Left renal cortex interstitium (tissue), 4 donors: ENCODE measurements around the gene GAL3ST2. TPM values are rescaled to one million over a fixed set of nuclear protein-coding genes. Genes with fewer than 3 reads are reported as not detected.
"Not testable (repeated sequence)": the region's sequence is repeated elsewhere in the genome, so short reads cannot be mapped to it uniquely, and the experiment has no call there.

Experiments
- DNase-seq, 4 donors: peaks; one replicate each; pipeline ENCODE4 v3.0.0-alpha.2; 2013; ENCODE audit warnings: low read depth in 4 of 4, low spot score in 2 of 4, missing footprints in 1 of 4
- polyA plus RNA-seq, 4 donors: library from polyadenylated mRNA; unstranded; fragments of 120-200 nt; gene quantifications; one replicate each; pipeline ENCODE4 v1.2.1, GENCODE V29; 2013; ENCODE audit not compliant: insufficient read length in 4 of 4

The GAL3ST2 gene
- under 1 TPM; 0.13 to 0.83 (median 0.45) TPM for polyA plus RNA-seq

DNA sequence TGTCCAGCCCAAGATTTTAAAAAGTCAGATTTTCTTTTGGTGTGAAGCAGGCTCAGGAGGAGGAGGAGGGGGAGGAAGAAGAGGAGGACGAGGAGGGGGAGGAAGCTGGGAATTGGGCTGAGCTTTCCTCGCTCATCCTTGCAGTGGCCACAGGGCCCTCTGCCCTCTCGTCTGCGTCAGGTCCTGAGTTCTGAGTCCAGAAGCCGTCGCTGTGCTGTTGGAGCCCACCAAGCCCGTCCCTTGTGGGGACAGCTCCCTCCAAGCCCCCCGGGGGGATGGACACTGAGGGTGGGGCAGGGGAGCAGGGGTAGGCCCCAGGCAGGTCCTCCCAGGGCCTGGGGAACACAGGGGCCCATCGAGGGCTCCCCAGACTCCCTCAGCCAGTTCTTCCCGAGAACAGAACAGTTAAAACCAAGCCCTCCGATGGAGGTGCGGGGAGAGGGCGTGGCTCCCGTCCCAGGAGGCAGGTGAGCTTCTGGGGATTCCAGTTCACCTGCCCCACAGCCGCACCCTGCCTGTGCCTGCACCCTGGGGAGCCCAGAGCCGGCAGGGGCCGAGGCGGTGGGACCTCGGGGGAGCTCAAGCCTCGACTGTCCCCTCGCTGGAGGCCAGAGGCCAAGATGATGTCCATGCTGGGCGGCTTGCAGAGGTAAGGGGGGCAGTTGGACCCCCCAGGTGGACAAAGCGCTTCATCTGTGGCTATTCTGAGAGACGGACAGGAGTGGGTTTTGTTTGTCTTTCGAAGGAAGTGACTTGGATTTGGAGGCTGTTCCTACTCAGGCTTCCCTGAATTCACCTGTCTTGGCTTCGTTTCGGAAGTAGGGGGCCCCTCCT is at the start of gene GAL3ST2:
TSS of gene GAL3ST2 (plus strand) at position 487 of the 834 bp plus-strand sequence. CDS start at position 621, 134 bp downstream.
- no peak for DNase-seq

DNA sequence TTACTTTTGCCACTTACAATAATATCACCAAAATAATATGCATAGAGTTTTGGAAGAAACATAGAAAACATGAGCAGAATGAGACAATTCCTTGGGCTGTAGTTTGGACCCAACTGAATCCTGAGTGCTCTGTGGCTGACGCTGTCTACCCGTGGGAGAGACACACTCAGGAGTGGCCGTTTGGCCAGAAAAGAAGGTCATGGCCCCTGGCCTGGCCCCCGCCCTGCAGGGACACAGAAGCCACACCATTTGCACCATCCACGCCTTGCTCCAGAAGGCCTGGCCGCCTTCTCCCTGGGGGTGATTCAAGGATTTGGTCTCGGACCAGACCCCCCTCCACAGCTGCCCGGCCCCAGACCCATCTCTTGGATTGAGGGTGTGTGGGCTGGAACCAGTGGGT is 48.6 kb upstream of the GAL3ST2 start:
- DNase-seq: no peak

DNA sequence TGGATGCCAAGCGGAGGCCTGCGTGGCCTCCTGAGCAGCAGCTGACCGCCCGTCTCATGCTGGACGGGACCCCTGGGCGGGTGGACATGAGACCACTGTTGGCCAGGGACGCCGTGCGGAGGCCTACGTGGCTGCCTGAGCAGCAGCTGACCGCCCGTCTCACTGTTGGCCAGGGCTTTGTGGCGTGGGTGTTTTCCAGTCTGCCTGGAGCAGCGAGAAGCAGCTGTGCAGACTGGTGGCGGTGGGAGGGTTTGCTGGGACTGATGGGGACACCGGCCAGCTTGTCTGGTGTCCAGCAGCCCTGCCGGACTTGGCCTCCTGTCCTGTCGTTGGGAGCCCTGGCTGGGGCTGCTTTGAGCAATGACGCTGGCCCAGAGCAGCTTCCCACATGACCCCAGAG is 48.0 kb upstream of the GAL3ST2 start:
- no peak for DNase-seq

DNA sequence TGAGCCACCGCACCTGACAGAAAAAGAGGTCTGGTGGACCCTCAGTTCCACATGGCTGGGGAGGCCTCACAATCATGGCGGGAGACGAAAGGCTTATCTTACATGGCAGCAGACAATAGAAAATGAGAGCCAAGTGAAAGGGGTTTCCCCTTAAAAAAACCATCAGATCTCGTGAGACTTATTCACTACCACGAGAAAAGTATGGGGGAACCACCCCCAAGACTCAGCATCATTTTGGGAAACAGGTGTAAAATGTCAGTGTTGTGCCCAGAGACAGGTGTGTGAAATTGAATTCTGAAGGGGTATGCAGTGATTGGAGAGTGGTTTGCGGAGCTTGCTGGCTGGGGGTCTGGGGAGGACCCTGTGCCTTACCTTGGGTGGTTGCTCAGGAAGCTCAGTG is 46.8 kb upstream of the GAL3ST2 start:
- no peak for DNase-seq

DNA sequence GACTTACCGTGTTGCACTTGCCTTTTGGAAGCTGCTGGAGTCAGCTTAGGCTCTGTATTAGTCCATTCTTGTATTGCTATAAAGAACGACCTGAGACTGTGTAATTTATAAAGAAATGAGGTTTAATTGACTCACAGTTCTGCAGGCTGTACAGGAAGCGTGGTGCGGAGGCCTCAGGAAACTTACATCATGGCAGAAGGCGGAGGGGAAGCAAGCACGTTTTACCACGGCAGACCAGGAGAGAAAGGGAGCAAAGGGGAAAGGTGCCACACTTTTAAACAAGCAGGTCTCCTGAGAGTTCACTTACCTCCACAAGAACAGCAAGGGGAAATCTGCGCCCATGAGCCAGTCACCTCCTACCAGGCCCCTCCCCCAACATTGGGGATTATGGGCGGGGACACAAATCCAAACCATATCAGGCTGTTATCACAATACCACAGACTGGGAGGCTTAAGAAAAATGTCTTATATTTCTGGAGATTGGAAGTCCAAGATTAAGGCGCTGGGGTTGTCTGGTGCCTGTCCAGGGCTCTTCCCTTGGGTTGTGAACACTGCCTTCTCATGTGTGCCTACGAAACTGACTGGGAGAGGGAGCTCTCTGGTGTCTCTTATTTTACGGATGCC is 45.8 kb upstream of the GAL3ST2 start:
- no peak for DNase-seq

DNA sequence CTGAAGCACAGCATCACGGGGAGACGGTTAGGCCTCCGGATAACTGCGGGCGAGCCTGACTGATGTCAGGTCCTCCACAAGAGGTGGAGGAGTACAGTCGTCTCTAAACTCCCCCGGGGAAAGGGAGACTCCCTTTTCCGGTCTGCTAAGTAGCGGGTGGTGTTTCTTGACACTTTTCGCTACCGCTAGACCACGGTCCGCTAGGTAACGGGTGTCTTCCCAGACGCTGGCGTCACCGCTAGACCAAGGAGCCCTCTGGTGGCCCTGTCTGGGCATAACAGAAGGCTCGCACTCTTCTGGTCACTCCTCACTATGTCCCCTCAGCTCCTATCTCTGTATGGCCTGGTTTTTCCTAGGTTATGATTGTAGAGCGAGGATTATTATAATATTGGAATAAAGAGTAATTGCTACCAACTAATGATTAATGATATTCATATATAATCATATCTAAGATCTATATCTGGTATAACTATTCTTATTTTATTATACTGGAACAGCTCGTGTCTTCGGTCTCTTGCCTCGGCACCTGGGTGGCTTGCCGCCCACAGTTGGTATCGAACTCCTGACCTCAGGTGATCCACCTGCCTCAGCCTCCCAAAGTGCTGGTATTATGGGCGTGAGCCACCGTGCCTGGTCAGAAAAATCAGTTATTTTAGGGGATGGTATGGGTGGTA is 44.0 kb upstream of the GAL3ST2 start:
- DNase-seq: peak in 1 of 4 donors; percentile 41

DNA sequence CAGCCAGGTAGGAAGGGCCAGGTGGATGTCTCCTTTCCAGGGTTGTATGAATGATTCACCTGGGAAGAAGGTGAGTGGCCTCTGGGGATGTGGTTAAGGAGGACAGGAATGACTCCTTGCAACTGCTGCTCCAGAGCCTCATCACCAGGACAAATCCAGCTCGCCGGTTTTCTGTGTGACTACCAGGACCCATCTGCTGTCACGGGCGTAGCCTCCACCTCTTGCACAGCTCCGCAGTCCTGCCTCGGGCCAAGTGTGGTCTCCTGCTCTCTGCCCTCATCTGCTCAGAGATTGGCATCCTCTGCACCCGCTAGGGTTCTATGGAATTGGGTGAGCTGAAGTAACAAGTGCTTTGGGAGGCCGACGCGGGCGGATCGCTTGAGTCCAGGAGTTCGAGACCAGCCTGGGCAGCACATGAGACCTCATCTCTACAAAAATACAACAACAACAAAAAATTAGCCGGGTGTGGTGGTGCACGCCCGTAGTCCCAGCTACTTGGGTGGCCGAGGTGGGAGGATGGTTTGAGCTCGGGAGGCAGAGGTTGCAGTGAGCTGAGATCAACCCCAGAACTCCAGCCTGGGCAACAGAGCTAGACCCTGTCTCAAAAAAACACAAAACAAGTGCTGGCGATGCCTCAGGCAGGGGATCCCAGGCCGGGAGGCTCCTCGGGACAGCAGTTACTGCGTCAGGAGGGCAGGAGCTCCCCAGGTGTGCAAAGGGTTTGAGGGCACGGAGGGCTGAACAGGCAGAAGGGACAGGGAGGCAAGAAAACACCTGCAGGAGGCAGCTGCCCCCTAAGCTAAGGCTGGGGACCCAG is 43.0 kb upstream of the GAL3ST2 start:
- no peak for DNase-seq

DNA sequence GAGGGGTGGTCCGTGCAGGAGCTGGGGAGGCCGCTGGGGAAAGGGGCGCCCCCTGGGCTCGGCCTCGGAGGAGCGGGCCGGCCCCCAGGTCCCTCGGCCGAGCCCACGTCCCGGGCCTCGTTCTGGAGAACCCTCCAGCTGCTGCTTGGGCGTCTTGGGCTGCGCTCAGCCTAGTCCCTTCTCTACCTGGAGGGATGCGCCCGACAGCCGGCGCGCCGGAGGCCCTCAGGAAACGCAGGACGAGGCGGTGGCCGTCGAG is 42.5 kb upstream of the GAL3ST2 start:
- DNase-seq: no peak

DNA sequence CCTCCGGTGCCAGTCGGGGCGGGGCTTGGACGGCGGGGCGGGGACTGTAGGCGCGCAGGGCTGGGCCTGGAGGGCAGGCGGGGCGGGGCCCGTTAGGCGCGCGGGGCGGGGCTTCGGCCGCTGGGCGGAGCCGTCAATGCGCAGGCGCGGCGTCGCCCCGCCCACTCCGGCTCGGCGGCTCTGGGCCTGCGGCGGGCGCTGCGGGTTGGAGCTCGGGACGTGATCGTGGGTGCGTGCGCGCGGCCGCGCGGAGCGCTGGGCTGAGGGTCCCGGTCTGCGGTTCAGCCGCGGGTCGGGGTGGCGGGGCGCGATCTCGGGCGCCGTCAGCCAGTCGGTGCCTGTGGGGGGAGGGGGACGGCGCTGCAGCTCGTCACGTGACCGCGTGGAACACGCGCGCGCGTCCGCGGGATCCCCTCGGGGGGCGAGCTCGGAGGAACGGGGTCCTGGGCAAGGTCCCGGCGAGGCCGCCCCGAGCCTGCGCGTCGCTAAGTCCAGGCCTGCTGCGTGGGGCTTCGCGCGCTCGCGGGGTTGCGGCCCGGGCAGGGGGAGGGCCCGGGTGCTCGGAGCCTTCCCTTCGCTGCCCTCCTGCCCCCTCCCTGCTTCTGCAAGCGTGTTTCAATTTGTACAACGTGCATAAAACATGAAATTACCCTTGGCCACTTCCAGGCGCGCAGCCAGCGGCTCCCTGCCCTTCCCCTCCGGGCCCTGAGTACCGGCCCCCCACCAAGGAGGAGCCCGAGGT is 42.0 kb upstream of the GAL3ST2 start, which contains the start of gene D2HGDH:
TSS of gene D2HGDH (plus strand) at position 164 of the 742 bp plus-strand sequence. CDS start 595 bp downstream, outside the sequence.
- peak; percentile 34 to 76 (median 60) for DNase-seq

DNA sequence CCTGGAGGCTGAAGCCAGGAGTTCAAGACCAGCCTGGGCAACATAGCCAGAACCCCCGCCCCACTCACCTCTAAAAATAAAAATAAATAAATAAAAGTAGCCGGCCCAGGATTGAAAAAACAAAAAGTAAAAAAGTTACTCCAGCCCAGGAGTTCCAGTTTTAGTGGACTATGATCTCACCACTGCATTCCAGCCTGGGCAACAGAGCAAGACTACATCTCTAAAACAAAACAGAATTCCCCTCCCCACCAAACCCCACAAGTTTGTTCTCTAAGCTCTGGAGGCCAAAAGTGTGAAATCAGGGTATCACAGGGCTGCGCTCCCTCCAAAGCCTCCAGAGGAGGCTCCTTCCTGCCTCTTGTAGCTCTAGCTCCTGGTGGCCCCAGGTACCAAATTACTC is 40.5 kb upstream of the GAL3ST2 start:
- DNase-seq: no peak

DNA sequence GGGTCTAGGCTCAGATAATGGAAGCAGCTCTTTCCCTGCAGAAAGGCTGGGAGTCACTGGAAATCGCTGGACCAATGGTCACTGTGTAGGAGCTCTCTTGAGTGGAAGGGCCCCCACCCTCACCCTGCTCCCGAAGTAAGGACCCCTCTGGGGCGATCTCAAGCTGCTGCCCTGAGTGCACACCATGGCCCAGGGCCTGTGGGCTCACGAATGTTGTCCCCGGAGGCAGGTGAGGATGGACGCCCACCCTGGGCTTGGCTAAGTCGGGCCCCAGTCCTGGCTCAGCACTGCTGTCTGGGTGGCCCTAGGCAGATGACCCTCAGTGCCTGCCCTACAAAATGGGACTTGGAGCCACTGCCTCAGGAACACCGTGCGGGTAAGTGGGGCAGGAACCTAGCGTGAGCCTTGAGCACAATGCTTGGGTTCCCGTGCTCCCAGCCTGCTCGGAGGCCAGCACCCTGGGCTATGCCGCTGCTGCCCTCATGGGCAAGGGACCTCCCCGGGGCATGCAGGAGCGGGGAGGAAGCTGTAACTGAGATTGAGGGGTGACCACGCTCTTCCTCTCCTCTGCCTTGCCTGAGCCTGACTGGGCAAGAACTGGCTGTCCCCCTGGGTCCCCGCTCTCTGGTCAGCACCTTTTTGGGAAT is 38.5 kb upstream of the GAL3ST2 start:
- DNase-seq: no peak

DNA sequence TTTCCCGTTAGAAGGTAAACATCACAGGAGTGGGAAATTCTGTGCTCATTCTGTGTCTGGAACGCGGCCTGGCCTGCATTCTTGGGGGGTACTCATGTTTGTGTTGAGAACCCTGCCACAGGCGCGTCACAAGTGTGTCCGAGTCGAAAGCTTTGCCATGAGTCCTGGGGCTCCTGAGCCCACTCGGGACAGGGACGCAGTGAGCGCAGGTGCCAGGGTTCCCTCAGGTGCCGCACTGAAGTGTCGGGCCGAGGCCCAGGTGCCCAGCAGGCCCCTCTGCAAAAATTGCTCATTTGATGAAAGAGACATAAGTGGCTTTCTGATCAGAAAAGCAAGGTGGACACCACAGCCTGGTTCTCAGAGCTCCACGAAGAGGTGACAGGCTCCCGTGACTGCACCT is 37.4 kb upstream of the GAL3ST2 start:
- no peak for DNase-seq

DNA sequence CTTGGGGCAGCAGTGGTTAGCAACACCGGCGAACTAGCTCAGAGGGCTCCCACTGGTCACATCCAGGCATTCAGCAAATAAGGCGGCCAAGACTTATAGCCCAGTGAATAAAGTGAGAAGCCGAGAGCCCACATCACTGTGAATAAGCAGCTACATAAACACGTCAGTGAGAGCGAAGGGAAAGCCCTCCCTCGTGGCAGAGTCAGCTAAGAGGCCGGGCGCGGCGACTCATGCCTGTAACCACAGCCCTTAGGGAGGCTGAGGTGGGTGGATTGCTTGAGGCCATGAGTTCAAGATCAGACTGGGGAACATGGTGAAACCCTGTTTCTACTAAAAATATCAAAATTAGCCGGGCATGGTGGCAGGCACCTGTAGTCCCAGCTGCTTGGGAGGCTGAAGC is 37.0 kb upstream of the GAL3ST2 start:
- DNase-seq: no peak

DNA sequence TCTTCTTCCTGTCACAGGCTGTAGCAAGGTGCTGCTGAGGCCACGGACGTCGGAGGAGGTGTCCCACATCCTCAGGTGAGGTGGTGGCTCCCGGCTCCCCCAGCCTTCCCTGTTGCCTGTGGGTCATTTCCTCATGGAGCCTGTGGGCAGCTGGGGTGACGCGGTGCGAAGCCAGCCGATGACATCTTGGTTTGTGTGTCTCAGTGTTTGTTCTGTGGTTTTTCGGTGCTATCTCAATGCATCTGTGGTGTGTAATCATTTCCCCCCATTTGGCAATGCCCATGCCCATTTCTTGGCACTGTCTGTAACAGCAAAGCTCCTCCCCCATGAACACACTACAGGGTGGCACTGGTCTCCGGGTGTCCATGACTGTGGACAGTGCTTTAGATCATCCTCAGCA is 35.6 kb upstream of the GAL3ST2 start:
- DNase-seq: no peak

DNA sequence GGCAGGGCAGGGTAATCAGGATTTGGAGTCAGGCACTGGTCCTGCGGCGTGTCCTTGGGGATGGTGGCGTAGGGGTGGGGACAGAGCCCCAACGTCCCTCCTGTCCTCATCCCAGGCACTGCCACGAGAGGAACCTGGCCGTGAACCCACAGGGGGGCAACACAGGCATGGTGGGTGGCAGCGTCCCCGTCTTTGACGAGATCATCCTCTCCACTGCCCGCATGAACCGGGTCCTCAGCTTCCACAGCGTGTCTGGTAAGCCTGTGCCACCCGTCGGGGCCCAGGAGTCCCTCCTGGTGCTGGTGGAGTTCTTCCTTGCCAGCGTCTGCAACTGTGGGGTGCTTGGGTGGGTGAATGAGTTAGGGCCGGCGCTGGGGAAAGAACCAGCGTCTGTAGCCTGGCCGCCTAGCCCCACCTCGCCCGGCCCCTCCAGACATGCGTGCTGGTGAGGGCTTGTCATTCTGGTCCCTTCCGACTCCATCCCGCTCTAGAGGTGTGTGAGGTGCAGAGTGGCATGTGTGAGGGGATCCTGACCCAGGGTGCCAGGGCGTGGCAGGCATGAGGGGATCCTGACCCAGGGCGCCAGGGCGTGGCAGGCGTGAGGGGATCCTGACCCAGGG is 34.2 kb upstream of the GAL3ST2 start:
- DNase-seq: no peak

DNA sequence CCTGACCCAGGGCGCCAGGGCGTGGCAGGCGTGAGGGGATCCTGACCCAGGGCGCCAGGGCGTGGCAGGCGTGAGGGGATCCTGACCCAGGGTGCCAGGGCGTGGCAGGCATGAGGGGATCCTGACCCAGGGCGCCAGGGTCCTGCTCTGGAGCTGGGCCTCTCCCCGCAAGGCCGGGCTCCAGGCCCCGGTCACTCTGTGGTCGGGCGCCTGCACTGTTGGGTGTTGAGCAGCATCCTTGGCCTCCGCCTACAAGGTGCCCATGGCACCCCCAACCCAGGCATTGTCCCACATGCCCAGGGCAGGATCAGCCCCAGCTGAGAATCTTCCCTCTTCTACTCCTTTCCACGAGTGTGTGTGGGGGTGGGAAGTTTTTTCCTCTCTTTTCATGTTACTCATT is 33.6 kb upstream of the GAL3ST2 start:
- DNase-seq: not testable (repeated sequence)

DNA sequence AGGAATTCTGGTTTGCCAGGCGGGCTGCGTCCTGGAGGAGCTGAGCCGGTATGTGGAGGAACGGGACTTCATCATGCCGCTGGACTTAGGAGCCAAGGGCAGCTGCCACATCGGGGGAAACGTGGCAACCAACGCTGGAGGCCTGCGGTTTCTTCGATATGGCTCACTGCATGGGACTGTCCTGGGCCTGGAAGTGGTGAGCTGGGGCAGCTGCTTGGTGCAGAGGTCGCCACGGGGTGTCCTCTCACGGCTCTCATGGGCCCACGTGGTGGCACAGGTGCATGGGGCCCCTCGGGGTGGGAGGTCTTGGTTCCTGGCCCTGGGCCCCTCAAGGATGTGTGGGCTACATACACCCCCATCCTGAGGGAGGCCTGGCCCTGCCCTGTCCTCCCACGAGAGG is 33.0 kb upstream of the GAL3ST2 start:
- DNase-seq: no peak

DNA sequence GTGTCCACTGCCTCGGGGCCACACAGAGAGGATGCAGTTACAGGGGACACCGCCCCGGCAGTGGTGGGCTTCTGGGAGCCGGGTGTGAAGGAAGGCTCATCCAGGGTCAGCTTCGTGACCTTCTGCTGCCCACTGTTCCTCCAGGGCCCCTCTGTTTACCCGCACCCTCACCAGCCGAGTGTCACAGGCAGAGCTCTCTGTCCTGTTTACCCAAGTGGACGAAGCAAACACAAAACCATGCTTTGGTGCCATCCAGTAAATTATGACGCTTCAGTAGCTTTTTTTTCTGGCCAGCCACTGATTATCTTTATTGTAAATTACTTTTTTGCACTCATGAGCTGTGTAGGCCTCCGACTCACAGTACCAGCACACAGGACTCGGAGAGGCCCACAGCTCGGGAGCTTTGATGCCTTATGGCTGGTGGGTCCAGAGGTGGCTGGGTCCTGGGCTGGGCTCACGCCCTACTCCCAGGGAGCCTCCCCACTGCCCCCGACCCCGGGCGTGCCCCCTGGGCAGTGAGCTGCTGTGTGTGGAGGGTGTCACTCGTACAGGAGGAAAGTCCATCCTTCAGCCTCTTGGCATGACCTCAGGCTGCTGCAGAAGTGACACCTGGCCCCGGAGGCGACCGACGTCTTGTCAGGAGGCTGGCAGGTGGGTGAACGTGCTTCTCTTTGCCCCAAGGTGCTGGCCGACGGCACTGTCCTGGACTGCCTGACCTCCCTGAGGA is 32.4 kb upstream of the GAL3ST2 start:
- no peak for DNase-seq

DNA sequence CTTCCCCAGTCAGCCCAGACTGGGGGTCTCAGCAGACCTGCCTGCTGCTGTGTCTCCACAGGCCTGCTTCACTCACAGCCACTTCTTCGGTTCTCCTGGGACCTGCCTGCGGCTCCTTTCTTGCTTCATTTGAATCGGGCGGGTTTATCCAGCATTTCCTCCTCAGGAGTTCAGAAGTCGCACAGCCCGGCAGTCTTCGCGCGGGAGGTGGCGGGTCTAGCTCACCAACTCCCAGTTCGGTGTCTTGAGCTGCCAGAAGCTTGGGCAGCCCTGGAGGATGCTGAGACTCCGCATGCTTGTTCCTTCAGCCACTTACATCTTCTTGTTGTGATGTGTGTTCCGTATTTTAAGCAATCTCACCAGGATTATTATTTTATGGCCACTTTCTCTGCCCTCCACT is 31.3 kb upstream of the GAL3ST2 start:
- no peak for DNase-seq
